Colonic mucosa (tissue), 4 donors: ENCODE results near the gene RAB11FIP4. TPM values are rescaled to one million over a fixed set of nuclear protein-coding genes. Genes with fewer than 3 reads are reported as not detected.

Experiments
- DNase-seq: peaks from one replicate; pipeline ENCODE4 v3.0.0-alpha.2; 2020
- H3K27ac ChIP-seq: fragments of 200-600 bp; one replicate; pipeline ENCODE4 v1.8.0; 2021
- H3K27me3 ChIP-seq: fragments of 200-600 bp; one replicate; pipeline ENCODE4 v1.8.0; 2021
- H3K36me3 ChIP-seq: fragments of 200-600 bp; one replicate; pipeline ENCODE4 v1.8.0; 2021
- H3K4me1 ChIP-seq: fragments of 200-600 bp; one replicate; pipeline ENCODE4 v1.8.0; 2021; ENCODE audit warnings: mild to moderate bottlenecking
- H3K4me3 ChIP-seq: fragments of 200-600 bp; one replicate; pipeline ENCODE4 v1.8.0; 2021
- H3K9ac ChIP-seq, 2 donors: one replicate each; pipeline ENCODE4 v1.7.0; 2013; ENCODE audit warnings: control low read depth in 2 of 2, low read depth in 2 of 2, low read length in 2 of 2
- H3K9me3 ChIP-seq: fragments of 200-600 bp; one replicate; pipeline ENCODE4 v1.8.0; 2021
- intact Hi-C: fragments of 100-400 bp; cut with DNase I; formaldehyde crosslinking; loops from one replicate; pipeline ENCODE4 v1.14.1; 2022
- microRNA-seq: library from miRNA; unstranded; fragments of <30 nt; microRNA quantifications from one replicate; pipeline ENCODE4, GENCODE V29; 2019
- total RNA-seq, 2 donors: library from RNA; stranded (reverse); fragmentation: NEBNext Ultra II Directional in 1 of 2; extraction: Animal tissue kit (Norgen Biotek cat#: 25700) in 1 of 2; gene quantifications; one replicate each; pipeline ENCODE4 v1.2.1, GENCODE V29; 2021
- TF ChIP-seq, protein P1 (sequence below): fragments of 200-600 bp; IDR thresholded peaks from one replicate; pipeline ENCODE4 v1.8.0; 2022; ENCODE audit warnings: antibody characterized with exemption, mild to moderate bottlenecking
- donor health status: healthy.
- donor health status: DM: no; HTN: no; CAD: no.
- donor health status: DM: no; HTN: no; CAD: no.

The RAB11FIP4 gene
- total RNA-seq, 2 donors from 2014 or later, result 41.5 to 46.0 TPM

- no peak overlapping the region for H3K4me3 ChIP-seq
Observed at GRCh38 chr17:31587462-31587861, 196.0 kb downstream of the RAB11FIP4 start.

More at GRCh38 chr17:31587462-31587861, 196.0 kb downstream of the RAB11FIP4 start:
- Histone ChIP-seq H3K27me3 (no peaks in the 10 kb centered on the region), H3K36me3 (no peaks in the 10 kb centered on the region), H3K4me1 (no peaks in the 10 kb centered on the region), H3K27ac (no peak overlapping the region), H3K9me3 (no peaks in the 10 kb centered on the region), H3K9ac (no peak overlapping the region)
- TF ChIP-seq, protein P1, sequence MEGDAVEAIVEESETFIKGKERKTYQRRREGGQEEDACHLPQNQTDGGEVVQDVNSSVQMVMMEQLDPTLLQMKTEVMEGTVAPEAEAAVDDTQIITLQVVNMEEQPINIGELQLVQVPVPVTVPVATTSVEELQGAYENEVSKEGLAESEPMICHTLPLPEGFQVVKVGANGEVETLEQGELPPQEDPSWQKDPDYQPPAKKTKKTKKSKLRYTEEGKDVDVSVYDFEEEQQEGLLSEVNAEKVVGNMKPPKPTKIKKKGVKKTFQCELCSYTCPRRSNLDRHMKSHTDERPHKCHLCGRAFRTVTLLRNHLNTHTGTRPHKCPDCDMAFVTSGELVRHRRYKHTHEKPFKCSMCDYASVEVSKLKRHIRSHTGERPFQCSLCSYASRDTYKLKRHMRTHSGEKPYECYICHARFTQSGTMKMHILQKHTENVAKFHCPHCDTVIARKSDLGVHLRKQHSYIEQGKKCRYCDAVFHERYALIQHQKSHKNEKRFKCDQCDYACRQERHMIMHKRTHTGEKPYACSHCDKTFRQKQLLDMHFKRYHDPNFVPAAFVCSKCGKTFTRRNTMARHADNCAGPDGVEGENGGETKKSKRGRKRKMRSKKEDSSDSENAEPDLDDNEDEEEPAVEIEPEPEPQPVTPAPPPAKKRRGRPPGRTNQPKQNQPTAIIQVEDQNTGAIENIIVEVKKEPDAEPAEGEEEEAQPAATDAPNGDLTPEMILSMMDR, result no peak
- intact Hi-C loops, result no loop called here
- no peak for DNase-seq

Small RNAs within 50 kb of the gene (microRNA-seq; reads per million reads assigned to microRNA genes)
- gene MIR193A (1,010 reads per million, percentile 80 among the genes with 10 or more reads in this experiment), gene MIR365B (6.6 reads per million, percentile 6 among the genes with 10 or more reads in this experiment), gene MIR4725 (2.8 reads per million)

Other genes starting within 250 kb of the RAB11FIP4 start
- under 1 TPM in 1 of 2 donors, not detected in 1; 0.40 TPM for gene OMG, start 94.4 kb upstream of the RAB11FIP4 start, total RNA-seq
- gene EVI2B, start 77.6 kb upstream of the RAB11FIP4 start, total RNA-seq, result 1 to 10 TPM; 2.2 to 8.5 TPM
- 1 to 10 TPM; 2.6 to 7.4 TPM for gene EVI2A, start 70.1 kb upstream of the RAB11FIP4 start, total RNA-seq